Measurements from ENCODE around the gene RABGAP1L. TPM values are rescaled to one million over a fixed set of nuclear protein-coding genes. Genes with fewer than 3 reads are reported as not detected.
"Not testable (repeated sequence)": the region's sequence is repeated elsewhere in the genome, so short reads cannot be mapped to it uniquely, and the experiment has no call there.

Gene RABGAP1L
- polyA plus RNA-seq, 1 donor from 2014 or later = 88.6 TPM

DNA sequence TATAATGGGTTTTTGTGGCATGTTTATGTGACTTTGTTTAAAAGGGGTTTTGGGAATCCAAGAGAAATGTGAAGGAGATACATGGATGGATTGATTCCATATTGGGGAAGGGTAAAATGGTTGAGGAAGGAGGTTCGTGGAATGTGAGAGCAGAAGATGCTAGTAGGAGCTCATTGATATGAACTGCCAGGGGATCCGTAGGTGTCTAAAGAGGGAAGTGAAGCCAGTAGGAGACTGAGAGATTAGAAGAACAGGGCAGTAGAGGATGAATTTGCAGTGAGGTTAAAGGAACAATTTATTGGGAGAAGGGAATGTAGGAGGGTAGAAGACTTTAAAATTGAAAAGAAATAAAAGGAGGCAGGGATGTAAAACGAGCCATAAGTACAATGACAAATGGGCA, 541.0 kb downstream of the RABGAP1L start:
- Mint-ChIP-seq H3K4me1 (peaks cover 0 to 4% (median 0%) of the 10 kb centered on the region in 3 donors), H3K4me3 (no peak overlapping the region), H3K27me3 (no peaks in the 10 kb centered on the region), H3K27ac (no peak overlapping the region), H3K9me3 (no peaks in the 10 kb centered on the region), H3K36me3 (peaks cover 16% of the 10 kb centered on the region)

- Mint-ChIP-seq H3K4me3 (no peak overlapping the region), H3K4me1 (peaks cover 0 to 4% (median 0%) of the 10 kb centered on the region in 3 donors), H3K9me3 (no peaks in the 10 kb centered on the region), H3K27ac (no peak overlapping the region), H3K36me3 (peaks cover 16% of the 10 kb centered on the region), H3K27me3 (no peaks in the 10 kb centered on the region)
These were observed 541.5 kb downstream of the RABGAP1L start for GRCh38 chr1:174700775-174701174.

- Mint-ChIP-seq H3K9me3 (no peaks in the 10 kb centered on the region), H3K27ac (no peak overlapping the region), H3K36me3 (peaks cover 14% of the 10 kb centered on the region), H3K27me3 (no peaks in the 10 kb centered on the region), H3K4me1 (peaks cover 0 to 4% (median 0%) of the 10 kb centered on the region in 3 donors), H3K4me3 (no peak overlapping the region)
These were observed 542.2 kb downstream of the RABGAP1L start for GRCh38 chr1:174701565-174701964.

GRCh38 chr1:174702011-174702410, 542.7 kb downstream of the RABGAP1L start:
- peaks cover 15% of the 10 kb centered on the region for H3K36me3 Mint-ChIP-seq

GRCh38 chr1:174703309-174703708, 544.0 kb downstream of the RABGAP1L start:
- peaks cover 26% of the 10 kb centered on the region for H3K36me3 Mint-ChIP-seq
- H3K27ac Mint-ChIP-seq = no peak overlapping the region
- peaks cover 0 to 4% (median 0%) of the 10 kb centered on the region in 3 donors for H3K4me1 Mint-ChIP-seq
- H3K9me3 Mint-ChIP-seq = no peaks in the 10 kb centered on the region
- H3K4me3 Mint-ChIP-seq = no peak overlapping the region
- no peaks in the 10 kb centered on the region for H3K27me3 Mint-ChIP-seq

More at GRCh38 chr1:174702011-174702410, 542.7 kb downstream of the RABGAP1L start:
- Mint-ChIP-seq H3K4me1 (peaks cover 0 to 4% (median 0%) of the 10 kb centered on the region in 3 donors), H3K27ac (no peak overlapping the region), H3K27me3 (no peaks in the 10 kb centered on the region), H3K4me3 (no peak overlapping the region), H3K9me3 (no peaks in the 10 kb centered on the region)

DNA sequence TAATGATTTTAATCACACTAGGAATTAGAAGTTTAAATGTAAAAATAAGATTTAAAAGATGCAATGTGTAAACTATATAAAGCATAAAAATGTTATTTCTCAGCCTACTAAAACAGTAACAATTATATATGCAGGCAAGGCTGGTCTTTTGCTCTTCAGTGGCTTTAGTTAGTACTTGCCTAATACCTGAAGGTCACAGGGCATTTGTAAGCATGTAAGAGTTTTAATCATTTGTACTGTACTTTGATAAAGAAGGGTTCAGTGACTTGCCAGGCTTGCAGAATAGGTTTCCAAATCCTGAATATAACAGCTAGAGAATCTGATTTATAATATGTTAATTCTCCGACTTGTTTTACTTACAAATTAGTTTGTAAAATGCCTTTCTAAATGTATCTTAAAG, 545.0 kb downstream of the RABGAP1L start:
- H3K9me3 Mint-ChIP-seq = no peaks in the 10 kb centered on the region
- H3K27ac Mint-ChIP-seq = no peak overlapping the region
- no peaks in the 10 kb centered on the region for H3K27me3 Mint-ChIP-seq
- H3K4me3 Mint-ChIP-seq = no peak overlapping the region
- peaks cover 28% of the 10 kb centered on the region for H3K36me3 Mint-ChIP-seq
- peaks cover 0 to 4% (median 0%) of the 10 kb centered on the region in 3 donors for H3K4me1 Mint-ChIP-seq

GRCh38 chr1:174710868-174711845, 551.8 kb downstream of the RABGAP1L start:
- Mint-ChIP-seq H3K4me3 (no peak overlapping the region), H3K4me1 (peaks cover 0 to 6% (median 0%) of the 10 kb centered on the region in 3 donors), H3K9me3 (peaks cover 0 to 2% (median 0%) of the 10 kb centered on the region in 3 donors), H3K27ac (no peak overlapping the region), H3K27me3 (no peaks in the 10 kb centered on the region), H3K36me3 (peaks cover 35% of the 10 kb centered on the region)

DNA sequence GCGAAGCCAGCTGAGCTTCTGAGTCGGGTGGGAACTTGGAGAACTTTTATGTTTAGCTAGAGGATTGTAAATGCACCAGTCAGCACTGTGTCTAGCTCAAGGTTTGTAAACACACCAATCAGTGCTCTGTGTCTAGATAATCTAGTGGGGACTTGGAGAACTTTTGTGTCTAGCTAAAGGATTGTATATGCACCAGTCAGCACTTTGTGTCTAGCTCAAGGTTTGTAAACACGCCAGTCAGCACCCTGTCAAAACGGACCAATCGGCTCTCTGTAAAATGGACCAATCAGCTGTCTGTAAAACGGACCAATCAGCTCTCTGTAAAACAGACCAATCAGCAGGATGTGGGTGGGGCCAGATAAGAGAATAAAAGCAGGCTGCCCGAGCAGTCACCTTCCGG, 552.5 kb downstream of the RABGAP1L start:
- peaks cover 33% of the 10 kb centered on the region for H3K36me3 Mint-ChIP-seq
- H3K27me3 Mint-ChIP-seq, H3K4me3 Mint-ChIP-seq: not testable (repeated sequence)

GRCh38 chr1:174712541-174712940, 553.2 kb downstream of the RABGAP1L start:
- peak overlapping the region in 1 of 3 donors; percentile 91 for H3K27ac Mint-ChIP-seq
- H3K4me1 Mint-ChIP-seq = peaks cover 0 to 6% (median 0%) of the 10 kb centered on the region in 3 donors
- H3K27me3 Mint-ChIP-seq = no peaks in the 10 kb centered on the region
- H3K4me3 Mint-ChIP-seq = no peak overlapping the region
- peaks cover 0 to 2% (median 0%) of the 10 kb centered on the region in 3 donors for H3K9me3 Mint-ChIP-seq
- H3K36me3 Mint-ChIP-seq = peaks cover 34% of the 10 kb centered on the region

More for the DNA sequence above, 552.5 kb downstream of the RABGAP1L start:
- peak overlapping the region in 1 of 3 donors; percentile 91 for H3K27ac Mint-ChIP-seq
- not testable (repeated sequence) for H3K4me1 Mint-ChIP-seq, H3K9me3 Mint-ChIP-seq

GRCh38 chr1:174713796-174714195, 554.5 kb downstream of the RABGAP1L start:
- Mint-ChIP-seq H3K36me3 (peaks cover 29% of the 10 kb centered on the region), H3K4me1 (peaks cover 0 to 6% (median 0%) of the 10 kb centered on the region in 3 donors), H3K9me3 (peaks cover 0 to 2% (median 0%) of the 10 kb centered on the region in 3 donors), H3K4me3 (no peak overlapping the region), H3K27me3 (no peaks in the 10 kb centered on the region), H3K27ac (no peak overlapping the region)

DNA sequence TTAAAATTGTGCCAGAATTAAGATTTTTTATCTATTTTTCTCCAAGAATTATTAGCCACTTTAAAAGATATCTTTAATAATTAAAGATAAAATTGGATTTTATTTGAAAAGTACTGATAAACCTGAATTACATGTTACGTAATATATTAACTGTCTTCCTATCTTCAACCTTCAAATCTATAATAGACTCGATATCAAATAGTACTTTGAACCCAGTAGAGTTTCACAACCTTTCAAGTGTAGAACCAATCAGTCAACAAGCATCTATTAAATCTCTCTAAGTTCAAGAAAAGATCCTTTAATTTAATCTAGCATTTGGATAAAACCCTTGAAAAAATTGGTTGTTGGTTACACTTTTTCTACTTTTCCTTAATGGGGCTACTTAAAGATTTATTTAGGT, 559.9 kb downstream of the RABGAP1L start:
- Mint-ChIP-seq H3K27ac (no peak overlapping the region), H3K27me3 (no peaks in the 10 kb centered on the region), H3K36me3 (peaks cover 19% of the 10 kb centered on the region), H3K4me3 (no peak overlapping the region), H3K4me1 (peaks cover 0 to 2% (median 0%) of the 10 kb centered on the region in 3 donors), H3K9me3 (no peaks in the 10 kb centered on the region)

DNA sequence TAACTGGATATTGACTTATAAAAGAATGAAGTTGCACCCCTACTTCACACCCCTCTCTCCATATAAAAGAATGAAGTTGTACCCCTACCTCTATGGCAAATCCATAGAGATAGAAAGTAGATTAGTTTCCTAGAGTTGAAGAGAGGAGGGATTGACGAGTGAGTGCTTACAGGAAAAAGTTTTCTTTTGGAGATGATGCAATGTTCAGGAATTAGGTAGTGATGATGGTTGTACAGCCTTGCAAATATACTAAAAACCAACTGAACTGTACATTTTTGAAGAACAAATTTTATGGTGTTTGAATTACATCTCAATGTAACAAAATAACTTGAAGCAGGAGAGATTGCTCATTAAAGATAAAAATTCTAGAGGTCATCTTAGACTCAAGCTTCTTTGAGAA, 561.3 kb downstream of the RABGAP1L start:
- H3K4me1 Mint-ChIP-seq = peaks cover 0 to 3% (median 2%) of the 10 kb centered on the region in 3 donors
- no peak overlapping the region for H3K4me3 Mint-ChIP-seq
- no peaks in the 10 kb centered on the region for H3K9me3 Mint-ChIP-seq
- peaks cover 17% of the 10 kb centered on the region for H3K36me3 Mint-ChIP-seq
- no peak overlapping the region for H3K27ac Mint-ChIP-seq
- no peaks in the 10 kb centered on the region for H3K27me3 Mint-ChIP-seq

DNA sequence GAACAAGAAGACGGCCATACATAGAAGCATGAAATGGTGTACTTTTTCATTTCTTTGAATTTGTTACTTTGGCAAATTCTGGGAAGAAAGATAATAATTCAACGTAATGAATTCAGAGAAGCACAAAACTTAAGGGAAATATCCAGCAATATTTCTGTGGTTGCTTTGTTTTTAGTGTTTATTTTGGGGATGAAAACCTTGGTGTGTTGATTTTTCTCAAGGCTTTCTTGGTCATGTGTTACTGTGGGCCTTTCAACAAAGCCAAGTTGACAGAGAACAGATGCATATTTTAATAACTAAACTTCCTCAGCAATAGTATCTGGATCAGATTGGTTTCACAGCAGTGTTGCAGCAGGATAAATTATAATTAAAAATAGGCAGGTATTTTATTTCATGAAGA, 561.9 kb downstream of the RABGAP1L start:
- no peak overlapping the region for H3K4me3 Mint-ChIP-seq
- no peaks in the 10 kb centered on the region for H3K9me3 Mint-ChIP-seq
- no peak overlapping the region for H3K27ac Mint-ChIP-seq
- no peaks in the 10 kb centered on the region for H3K27me3 Mint-ChIP-seq
- H3K36me3 Mint-ChIP-seq = peaks cover 17% of the 10 kb centered on the region
- peaks cover 0 to 3% (median 2%) of the 10 kb centered on the region in 3 donors for H3K4me1 Mint-ChIP-seq

DNA sequence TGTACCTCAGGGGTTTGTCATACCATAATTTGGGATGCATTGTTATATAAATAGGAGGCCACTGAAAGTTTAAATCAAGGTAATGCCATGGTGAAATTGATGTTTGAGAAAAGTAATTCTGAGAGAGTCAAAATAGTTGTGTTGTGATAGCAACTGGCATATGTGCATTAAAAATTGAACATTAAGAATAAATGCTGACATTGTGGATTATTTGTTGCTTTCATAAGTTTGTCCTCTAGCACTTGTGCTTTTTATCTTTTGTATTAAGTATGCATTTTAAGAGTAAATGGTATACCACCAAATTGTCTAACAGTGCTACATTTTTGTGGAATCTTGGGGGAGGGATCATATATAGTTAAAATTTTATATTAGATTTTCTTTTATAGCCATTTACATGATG, 564.5 kb downstream of the RABGAP1L start:
- no peaks in the 10 kb centered on the region for H3K9me3 Mint-ChIP-seq
- H3K36me3 Mint-ChIP-seq = peaks cover 9% of the 10 kb centered on the region
- H3K27ac Mint-ChIP-seq = no peak overlapping the region
- no peak overlapping the region for H3K4me3 Mint-ChIP-seq
- H3K4me1 Mint-ChIP-seq = peaks cover 0 to 3% (median 2%) of the 10 kb centered on the region in 3 donors
- H3K27me3 Mint-ChIP-seq = no peaks in the 10 kb centered on the region

- Mint-ChIP-seq H3K36me3 (peaks cover 9% of the 10 kb centered on the region), H3K27me3 (no peaks in the 10 kb centered on the region), H3K27ac (no peak overlapping the region), H3K4me1 (peaks cover 0 to 3% (median 2%) of the 10 kb centered on the region in 3 donors), H3K9me3 (no peaks in the 10 kb centered on the region), H3K4me3 (no peak overlapping the region)
These were observed 564.9 kb downstream of the RABGAP1L start for GRCh38 chr1:174724219-174724618.

Measured in IgD-negative memory B cell (primary cell).